ENCODE results near the gene UNC13B. TPM values are rescaled to one million over a fixed set of nuclear protein-coding genes. Genes with fewer than 3 reads are reported as not detected.

The UNC13B gene
- total and polyA plus RNA-seq, 2 of the 8 experiments (the other 6 are each of a cell fraction or from before 2014, with no cell fraction given) = 23.1 to 51.7 TPM

GRCh38 chr9:35414889-35415288 is 253.1 kb downstream of the UNC13B start:
- DNase-seq (ENCODE audit: low read depth in 1 of 2, low spot score in 2 of 2) (no peak), FAIRE-seq (no peak)
- POLR2A ChIA-PET (ENCODE audit: partially characterized antibody) = interaction anchor here (1.0 to 1.1 kb wide), 2 partner anchors 9 to 191 kb away, joined by 3 to 5 read pairs; no protein-coding TSS in a partner anchor
- CTCF ChIA-PET (ENCODE audit: partially characterized antibody) = interaction anchor here (0.6 to 2.9 kb wide), 24 partner anchors 9 to 741 kb away, joined by 3 to 18 read pairs (median 4); no protein-coding TSS in a partner anchor
- no peak overlapping the region for H4K5ac ChIP-seq (ENCODE audit: insufficient read length, low read depth, low read length)
- H3K56ac ChIP-seq (replicated peaks; ENCODE audit: insufficient read length, low read depth, low read length) = no peak overlapping the region
- H2BK15ac ChIP-seq (ENCODE audit: low read length) = no peak overlapping the region
- no peak overlapping the region for H3K9ac ChIP-seq (replicated peaks in 1 of 4; ENCODE audit: extremely low read depth in 1 of 4, low read depth in 3 of 4, low read length in 3 of 4)
- H2BK20ac ChIP-seq (ENCODE audit: low read length) = no peak overlapping the region
- 86% methylated on average over 1 of the region's 1 CpG; no CpG with 5 or more reads in 1 of the 2 experiments for WGBS, 2 experiments (ENCODE audit: extremely low coverage in 1 of 2, insufficient coverage in 1 of 2, insufficient read length in 1 of 2, insufficient replicate concordance in 2 of 2, low coverage in 1 of 2, low lambda C conversion rate in 2 of 2, missing lambda C conversion rate in 1 of 2)
- H3K4ac ChIP-seq (replicated peaks; ENCODE audit: insufficient read length, low read depth, low read length) = no peak overlapping the region
- H3K4me3 ChIP-seq (ENCODE audit: extremely low read depth in 1 of 4, insufficient read depth in 2 of 4, low read depth in 3 of 4, low read length in 4 of 4) = no peak overlapping the region
- no peaks in the 10 kb centered on the region for H3K27me3 ChIP-seq (replicated peaks in 1 of 4; ENCODE audit: control insufficient read depth in 3 of 4, extremely low read depth in 1 of 4, insufficient read depth in 3 of 4, low read length in 3 of 4)
- H3K9me3 ChIP-seq (ENCODE audit: insufficient read depth in 2 of 2, low read depth in 1 of 2, low read length in 1 of 2) = no peaks in the 10 kb centered on the region
- no peak overlapping the region for H3K18ac ChIP-seq (ENCODE audit: extremely low read depth, low read length)
- no peak for TF ChIP-seq BCL11A (IDR thresholded peaks at IDR 0.05; ENCODE audit: low read depth in 2 of 2, low read length in 2 of 2)
- TF ChIP-seq CEBPB (IDR thresholded peaks at IDR 0.05; ENCODE audit: low read depth, low read length) = no peak
- TF ChIP-seq KDM5A (IDR thresholded peaks at IDR 0.05; ENCODE audit: low read length) = no peak
- no peak for TF ChIP-seq TEAD4 (IDR thresholded peaks at IDR 0.05; ENCODE audit: low read depth, low read length)
- no peak for TF ChIP-seq SRF (IDR thresholded peaks at IDR 0.05; ENCODE audit: low read depth, low read length)
- TF ChIP-seq RXRA (IDR thresholded peaks at IDR 0.05; ENCODE audit: insufficient read depth, low read depth, low read length) = no peak
- no peak for TF ChIP-seq ATF3 (IDR thresholded peaks at IDR 0.05; ENCODE audit: insufficient read depth, low read depth, low read length)
- TF ChIP-seq SP4 (IDR thresholded peaks at IDR 0.05; ENCODE audit: low read length) = no peak
- TF ChIP-seq PHF8 (conservative IDR thresholded peaks at IDR 0.05; ENCODE audit: low read depth, low read length) = no peak
- no peak for TF ChIP-seq KDM4A (IDR thresholded peaks at IDR 0.05; ENCODE audit: low read depth, low read length, severe bottlenecking)
- no peak for TF ChIP-seq FOSL1 (IDR thresholded peaks at IDR 0.05; ENCODE audit: insufficient read depth, low read depth, low read length)
- no peak for TF ChIP-seq JUND (IDR thresholded peaks at IDR 0.05; ENCODE audit: low read length)
- TF ChIP-seq HDAC2 (IDR thresholded peaks at IDR 0.05; ENCODE audit: borderline replicate concordance in 1 of 2, low read depth in 2 of 2, low read length in 2 of 2) = no peak
- TF ChIP-seq JUN (IDR thresholded peaks at IDR 0.05; ENCODE audit: low read depth, low read length) = no peak
- TF ChIP-seq SP2 (IDR thresholded peaks at IDR 0.05; ENCODE audit: low read length) = no peak
- H2AK5ac ChIP-seq (ENCODE audit: low read depth, low read length) = no peak overlapping the region
- no peak overlapping the region for H4K8ac ChIP-seq (ENCODE audit: extremely low read depth, insufficient read depth, low read length)
- H2BK120ac ChIP-seq (replicated peaks; ENCODE audit: low read depth, low read length) = no peak overlapping the region
- H3K27ac ChIP-seq (ENCODE audit: low read depth, low read length) = no peak overlapping the region
- H3K4me1 ChIP-seq (replicated peaks in 1 of 4; ENCODE audit: control insufficient read depth in 3 of 4, insufficient read depth in 4 of 4, low read length in 3 of 4) = peaks cover 0 to 4% (median 1%) of the 10 kb centered on the region in 4 experiments; a peak in 4 of 7 replicates
- no peak overlapping the region for H3K23ac ChIP-seq (ENCODE audit: insufficient read length)
- no peak overlapping the region for H3K14ac ChIP-seq (ENCODE audit: insufficient read length)
- no peaks in the 10 kb centered on the region for H3K79me2 ChIP-seq (ENCODE audit: control insufficient read depth in 1 of 2, insufficient read depth in 2 of 2, low read length in 2 of 2)
- H3K4me2 ChIP-seq (ENCODE audit: insufficient read depth in 1 of 2, low read depth in 2 of 2, low read length in 2 of 2) = no peak overlapping the region
- no peak overlapping the region for H4K91ac ChIP-seq (replicated peaks; ENCODE audit: insufficient read length, low read length)
- no peaks in the 10 kb centered on the region for H4K20me1 ChIP-seq (replicated peaks in 1 of 2; ENCODE audit: control insufficient read depth in 1 of 2, insufficient read depth in 2 of 2, low read length in 2 of 2)
- H3K36me3 ChIP-seq (ENCODE audit: control insufficient read depth in 2 of 4, insufficient read depth in 4 of 4, low read length in 3 of 4) = no peaks in the 10 kb centered on the region
- no peaks in the 10 kb centered on the region for H3K23me2 ChIP-seq (ENCODE audit: low read depth, low read length)
- H2BK5ac ChIP-seq (ENCODE audit: low read depth, low read length) = no peak overlapping the region
- H3K79me1 ChIP-seq (ENCODE audit: low read depth, low read length) = no peaks in the 10 kb centered on the region
- H2AFZ ChIP-seq (ENCODE audit: low read length) = no peak overlapping the region
- no peak overlapping the region for H2BK12ac ChIP-seq (ENCODE audit: low read depth, low read length)
